Left cardiac atrium (tissue), 4 donors: Measurements from ENCODE around the gene P3H3. TPM values are rescaled to one million over a fixed set of nuclear protein-coding genes. Genes with fewer than 3 reads are reported as not detected.
"Not testable (repeated sequence)": the region's sequence is repeated elsewhere in the genome, so short reads cannot be mapped to it uniquely, and the experiment has no call there.

Experiments
- ATAC-seq, 2 donors: fragments of 200-7000 bp; cut with Tn5 transposase; one replicate each; pipeline ENCODE4 v1.9.1; 2020; ENCODE audit warnings: mild to moderate bottlenecking in 2 of 2, moderate library complexity in 2 of 2
- DNase-seq: peaks from one replicate; pipeline ENCODE4 v3.0.0-alpha.2; 2020
- intact Hi-C, 2 donors: fragments of 100-400 bp; cut with DNase I; formaldehyde crosslinking; loops; one replicate each; pipeline versions ENCODE4 v1.14.1 to v1.15.1; 2022 to 2023
- total RNA-seq, 2 donors: library from RNA; stranded (reverse); fragmentation: NEBNext Ultra II Directional; extraction: Animal tissue kit (Norgen Biotek cat#: 25700); gene quantifications; one replicate each; pipeline ENCODE4 v1.2.1, GENCODE V29; 2021
- donor health status: DM: no; HTN: yes; CAD: no.
- donor health status: DM: no; HTN: yes; CAD: no; lungs with severe emphysema.
- donor health status: DM: yes; HTN: yes; CAD: no.
- donor health status: Dilated cardiomyopathy.

Gene P3H3
- total RNA-seq, 2 donors from 2014 or later, result 13.2 to 22.3 TPM

DNA sequence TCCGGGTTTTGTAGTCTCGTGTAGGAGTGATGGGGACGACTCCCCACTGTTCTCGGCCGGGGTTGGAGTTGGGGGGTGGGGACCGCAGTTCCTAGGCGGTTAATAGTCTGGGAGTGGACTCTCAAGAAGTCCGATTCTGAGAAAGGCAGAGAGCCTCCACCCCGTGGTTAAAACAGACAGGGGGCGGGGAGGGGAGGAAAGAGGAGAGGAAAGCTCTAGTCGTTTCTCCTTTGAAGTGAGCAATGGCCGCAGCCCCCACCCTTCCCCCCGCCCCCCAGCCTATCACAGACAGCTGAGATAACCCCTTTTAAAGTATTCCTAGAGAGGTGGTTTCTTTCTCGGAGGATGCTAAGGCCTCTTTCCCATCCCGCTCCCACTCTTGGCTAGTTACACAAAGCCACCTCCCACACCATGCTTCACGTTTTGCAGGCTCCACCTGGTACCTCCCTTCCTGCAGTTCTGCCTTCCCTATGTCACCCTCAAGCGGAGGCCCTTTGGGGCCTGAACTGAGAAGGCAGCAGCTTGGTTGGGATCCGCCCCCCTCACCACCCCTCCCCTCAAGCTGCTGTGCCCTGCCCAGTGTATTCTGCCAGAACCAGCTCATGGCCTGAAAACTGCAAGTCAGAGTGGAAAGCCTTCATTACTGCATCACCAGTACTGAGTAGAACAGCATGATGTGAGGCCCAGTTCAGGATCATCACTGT, 24.6 kb downstream of the P3H3 start:
- intact Hi-C loops, result no loop called here
- DNase-seq, result peak; percentile 56
- ATAC-seq, result peak in 1 of 2 donors; percentile 0

DNA sequence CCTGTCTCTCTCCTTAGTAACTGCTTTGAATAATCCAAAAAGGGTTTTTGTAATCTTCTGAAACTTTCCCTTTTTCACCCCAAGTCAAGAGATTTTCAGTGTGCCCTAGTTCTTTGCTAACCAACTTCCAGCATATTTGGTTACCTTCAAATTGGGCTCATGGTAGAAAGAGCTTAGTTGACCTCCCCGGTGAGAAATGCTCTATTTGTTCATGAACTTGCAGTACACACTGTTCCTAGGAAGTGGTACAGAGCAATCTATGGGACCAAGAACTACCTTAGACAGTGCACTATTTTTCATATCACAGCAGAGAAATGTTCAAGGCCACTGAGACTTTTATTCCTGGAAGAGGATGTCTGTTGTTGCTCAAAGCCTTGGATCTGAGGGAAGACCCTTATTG, 25.4 kb downstream of the P3H3 start:
- ATAC-seq (no peak), DNase-seq (no peak)
- intact Hi-C loops, result no loop called here

GRCh38 chr12:6854036-6854435, 25.8 kb downstream of the P3H3 start:
- intact Hi-C loops, result no loop called here
- DNase-seq (no peak), ATAC-seq (no peak)

DNA sequence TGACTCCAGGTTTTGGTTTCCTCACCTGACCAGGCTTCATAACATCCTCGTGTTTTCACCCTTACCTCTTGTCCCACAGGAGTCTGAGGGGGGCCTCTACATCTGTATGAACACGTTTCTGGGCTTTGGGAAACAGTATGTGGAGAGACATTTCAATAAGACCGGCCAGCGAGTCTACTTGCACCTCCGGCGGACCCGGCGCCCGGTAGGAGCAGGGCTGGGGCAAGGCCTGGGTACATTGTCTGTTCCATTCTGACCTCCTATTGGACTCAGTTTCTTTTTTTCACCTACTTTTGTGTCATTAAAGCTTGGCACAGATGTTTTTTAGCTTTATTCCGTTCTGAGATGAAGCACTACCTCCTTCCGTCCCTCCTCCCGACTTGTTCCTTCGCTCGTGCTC, 27.1 kb downstream of the P3H3 start:
- ATAC-seq (no peak), DNase-seq (no peak)
- intact Hi-C loops, result no loop called here

- DNase-seq, result no peak
- intact Hi-C loops, result no loop called here
- no peak for ATAC-seq
Measured at GRCh38 chr12:6858799-6859198, 30.6 kb downstream of the P3H3 start.

GRCh38 chr12:6860116-6860515, 31.9 kb downstream of the P3H3 start:
- no peak for DNase-seq

DNA sequence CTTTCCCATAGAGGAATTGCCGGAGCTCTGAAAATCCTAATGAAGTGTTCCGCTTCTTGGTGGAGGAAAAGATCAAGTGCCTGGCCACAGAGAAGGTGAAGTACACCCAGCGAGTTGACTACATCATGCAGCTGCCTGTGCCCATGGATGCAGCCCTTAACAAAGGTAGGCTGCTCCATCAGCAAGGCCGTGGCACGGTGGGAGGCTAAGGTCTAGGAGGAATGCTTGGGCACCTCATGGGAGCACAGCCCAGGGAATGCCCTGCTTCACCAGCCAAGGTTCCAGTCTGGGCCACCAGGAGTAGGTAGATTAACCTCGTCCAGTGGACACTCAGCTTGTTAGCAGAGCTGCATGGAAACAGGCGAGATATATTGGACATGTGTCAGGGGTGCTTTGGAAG, 32.7 kb downstream of the P3H3 start:
- no peak for ATAC-seq
- DNase-seq, result no peak
- intact Hi-C loops, result no loop called here

More at GRCh38 chr12:6860116-6860515, 31.9 kb downstream of the P3H3 start:
- no peak for ATAC-seq
- intact Hi-C loops, result no loop called here

DNA sequence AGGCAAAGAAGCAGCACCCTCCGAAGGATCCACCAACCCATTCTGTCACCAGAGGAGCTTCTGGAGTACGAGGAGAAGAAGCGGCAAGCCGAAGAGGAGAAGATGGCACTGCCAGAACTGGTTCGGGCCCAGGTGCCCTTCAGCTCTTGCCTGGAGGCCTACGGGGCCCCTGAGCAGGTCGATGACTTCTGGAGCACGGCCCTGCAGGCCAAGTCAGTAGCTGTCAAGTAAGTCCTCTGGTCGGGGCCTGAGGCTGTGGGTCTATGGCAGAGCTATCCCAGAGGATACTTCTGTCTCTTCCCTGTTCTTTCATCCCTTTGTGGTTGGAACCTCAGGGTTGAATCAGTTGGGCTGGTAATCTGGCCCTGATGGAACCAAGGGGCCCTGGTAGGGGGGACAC, 33.2 kb downstream of the P3H3 start:
- intact Hi-C loops, result no loop called here
- ATAC-seq (no peak), DNase-seq (no peak)

DNA sequence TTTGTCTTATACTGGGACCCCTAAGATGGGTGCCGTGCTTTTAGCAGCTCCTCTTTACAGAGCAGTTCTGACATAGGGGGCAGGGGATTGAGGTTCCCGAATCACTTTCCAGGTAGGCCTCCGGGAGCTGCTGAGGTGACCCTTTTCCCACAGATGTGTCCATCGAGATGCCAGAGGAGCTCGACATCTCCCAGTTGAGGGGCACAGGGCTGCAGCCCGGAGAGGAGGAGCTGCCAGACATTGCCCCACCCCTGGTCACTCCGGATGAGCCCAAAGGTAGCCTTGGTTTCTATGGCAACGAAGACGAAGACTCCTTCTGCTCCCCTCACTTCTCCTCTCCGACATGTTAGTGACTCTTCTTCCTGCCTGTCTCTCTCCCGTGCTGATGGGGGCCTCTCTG, 34.8 kb downstream of the P3H3 start:
- DNase-seq, result no peak
- no peak for ATAC-seq
- intact Hi-C loops, result no loop called here

DNA sequence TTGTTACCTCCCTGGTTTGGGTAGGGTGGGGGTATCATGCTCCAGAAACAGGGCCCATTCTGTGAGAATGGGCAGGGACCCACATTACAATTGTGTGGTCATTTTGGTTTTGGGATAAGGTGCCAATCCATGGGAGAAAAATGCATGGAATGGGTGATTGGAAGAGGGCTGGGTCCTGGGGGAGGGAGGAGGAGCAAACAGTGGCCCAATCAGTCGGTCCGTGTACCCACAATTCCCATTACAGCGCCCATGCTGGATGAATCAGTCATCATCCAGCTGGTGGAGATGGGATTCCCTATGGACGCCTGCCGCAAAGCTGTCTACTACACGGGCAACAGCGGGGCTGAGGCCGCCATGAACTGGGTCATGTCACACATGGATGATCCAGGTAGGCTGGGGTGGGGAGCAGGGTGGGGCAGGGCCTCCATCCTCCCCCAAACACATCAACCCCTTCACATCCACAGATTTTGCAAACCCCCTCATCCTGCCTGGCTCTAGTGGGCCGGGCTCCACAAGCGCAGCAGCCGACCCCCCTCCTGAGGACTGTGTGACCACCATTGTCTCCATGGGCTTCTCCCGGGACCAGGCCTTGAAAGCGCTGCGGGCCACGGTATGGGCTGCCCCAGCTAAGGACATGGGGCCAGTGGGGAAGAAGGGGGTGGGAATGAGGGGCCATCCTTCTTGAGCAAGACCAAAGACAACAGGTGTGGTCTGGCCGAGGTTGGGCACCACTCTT, 35.5 kb downstream of the P3H3 start:
- DNase-seq (no peak), ATAC-seq (no peak)
- intact Hi-C loops, result no loop called here

DNA sequence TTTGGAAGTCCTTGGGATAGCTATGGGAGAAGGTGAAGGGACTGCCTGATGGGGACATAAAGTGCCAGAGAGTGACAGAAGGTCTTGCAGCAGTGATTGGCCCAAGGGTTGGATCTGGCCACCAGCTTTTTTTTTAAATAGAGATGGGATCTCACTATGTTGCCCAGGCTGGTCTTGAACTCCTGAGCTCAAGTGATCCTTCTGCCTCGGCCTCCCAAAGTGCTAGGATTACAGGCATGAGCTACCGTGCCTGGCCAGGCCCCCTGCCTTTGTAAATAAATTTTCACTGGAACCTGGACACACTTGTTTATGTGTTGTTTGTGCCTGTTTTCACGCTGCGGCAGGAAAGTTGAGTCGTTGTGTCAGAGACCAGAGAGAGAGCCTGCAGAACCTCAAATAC, 37.1 kb downstream of the P3H3 start:
- DNase-seq, intact Hi-C loops, ATAC-seq: not testable (repeated sequence)

GRCh38 chr12:6866163-6866919, 38.1 kb downstream of the P3H3 start:
- intact Hi-C loops, result no loop called here
- ATAC-seq (no peak), DNase-seq (no peak)

DNA sequence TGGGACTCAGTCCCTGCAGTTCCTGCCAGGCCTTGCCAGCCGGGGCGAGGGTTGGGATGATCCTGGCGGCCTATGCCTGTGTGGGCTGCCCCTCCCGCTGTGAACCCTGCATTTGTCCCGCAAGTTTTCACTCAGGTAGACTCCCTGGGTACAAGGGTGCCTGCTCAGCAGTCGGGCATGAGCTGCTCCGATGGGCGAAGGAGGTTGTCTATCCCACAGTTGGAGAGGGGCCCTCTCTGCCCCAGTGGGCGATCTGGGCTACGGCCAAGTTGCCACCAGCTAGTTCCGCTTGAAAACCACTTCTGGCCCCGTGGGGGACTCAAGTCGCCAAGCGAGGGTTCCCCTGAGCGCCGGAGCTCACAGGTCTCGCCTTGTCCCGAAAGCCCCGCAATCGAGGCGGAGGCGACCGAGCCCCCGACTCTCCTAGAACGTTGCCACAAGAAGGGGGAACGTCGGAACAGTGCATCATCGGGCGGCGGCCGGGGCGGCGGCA, 38.8 kb downstream of the P3H3 start:
- peak; percentile 5 to 23 for ATAC-seq
- intact Hi-C loops, result no loop called here
- DNase-seq, result no peak

DNA sequence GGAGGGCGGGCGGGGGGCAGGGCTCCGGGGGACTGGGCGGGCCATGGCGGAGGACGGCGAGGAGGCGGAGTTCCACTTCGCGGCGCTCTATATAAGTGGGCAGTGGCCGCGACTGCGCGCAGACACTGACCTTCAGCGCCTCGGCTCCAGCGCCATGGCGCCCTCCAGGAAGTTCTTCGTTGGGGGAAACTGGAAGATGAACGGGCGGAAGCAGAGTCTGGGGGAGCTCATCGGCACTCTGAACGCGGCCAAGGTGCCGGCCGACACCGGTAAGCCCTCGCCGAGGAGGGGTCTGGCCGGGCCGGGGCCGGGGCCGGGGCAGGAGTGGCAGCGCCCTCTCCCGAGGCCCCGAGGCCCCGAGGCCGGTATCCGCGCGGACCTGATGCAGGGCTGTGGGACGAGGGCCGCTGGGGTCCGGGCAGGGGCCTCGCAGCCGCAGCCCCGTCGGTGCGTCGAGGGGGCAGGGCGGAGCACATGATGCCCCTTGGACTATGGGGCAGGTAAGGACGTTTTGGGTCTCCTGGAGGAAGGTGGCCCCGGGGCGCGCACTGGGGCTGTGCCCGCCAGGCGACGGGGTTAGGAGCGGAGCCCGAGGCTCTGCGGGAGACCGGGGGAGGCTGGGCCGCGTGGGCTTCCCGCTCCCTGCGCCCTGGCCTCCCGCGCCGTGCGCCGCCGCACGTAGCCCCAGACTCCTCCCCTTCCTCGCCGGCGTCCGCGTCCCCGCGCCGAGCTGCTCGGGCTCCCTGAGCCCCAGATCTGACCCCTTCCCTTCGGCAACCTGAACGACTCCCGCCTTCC, 39.4 kb downstream of the P3H3 start, which contains the start of gene TPI1:
TSS of gene TPI1 (plus strand) at position 119 of the 798 bp plus-strand sequence. CDS start at position 155, 36 bp downstream.
- DNase-seq, result peak; percentile 88
- intact Hi-C loops, result no loop called here
- ATAC-seq, result peak; percentile 87 to 92

DNA sequence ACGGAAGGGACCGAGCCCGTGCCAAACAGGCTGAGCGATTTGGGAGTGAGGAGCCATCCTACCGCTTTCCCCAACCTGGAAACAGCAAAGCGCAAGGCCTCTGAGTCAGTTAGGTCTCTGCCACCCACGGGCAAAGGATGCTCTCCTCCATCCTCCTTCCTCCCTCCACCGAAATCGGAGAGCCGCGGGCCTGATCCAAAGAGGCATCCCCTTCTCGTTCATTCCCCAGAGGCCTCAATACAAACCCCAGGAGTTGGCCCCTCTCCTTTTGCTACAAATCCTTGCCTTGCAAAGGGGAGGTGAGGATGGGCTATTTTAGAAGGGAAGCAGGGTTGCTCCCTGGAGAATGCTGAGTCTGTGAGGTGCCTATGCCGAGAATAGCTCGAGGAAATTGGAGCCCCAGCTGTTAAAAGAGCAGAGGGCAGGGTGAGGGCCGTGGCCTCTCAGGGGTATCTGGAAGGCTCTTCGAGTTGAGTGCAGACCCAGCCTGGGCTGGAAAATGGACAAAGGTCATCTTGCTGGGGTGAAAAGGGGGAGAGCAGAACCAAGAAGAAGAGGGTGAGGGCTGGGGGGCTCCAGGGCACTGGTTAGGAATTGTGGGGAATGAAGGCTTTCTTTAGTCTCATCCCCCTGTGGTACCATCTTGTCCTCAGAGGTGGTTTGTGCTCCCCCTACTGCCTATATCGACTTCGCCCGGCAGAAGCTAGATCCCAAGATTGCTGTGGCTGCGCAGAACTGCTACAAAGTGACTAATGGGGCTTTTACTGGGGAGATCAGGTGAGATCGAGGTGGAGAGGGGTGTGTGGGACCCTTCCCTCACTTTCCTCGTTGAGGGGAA, 40.2 kb downstream of the P3H3 start:
- DNase-seq (no peak), ATAC-seq (peak in 1 of 2 donors; percentile 1)
- intact Hi-C loops, result no loop called here

DNA sequence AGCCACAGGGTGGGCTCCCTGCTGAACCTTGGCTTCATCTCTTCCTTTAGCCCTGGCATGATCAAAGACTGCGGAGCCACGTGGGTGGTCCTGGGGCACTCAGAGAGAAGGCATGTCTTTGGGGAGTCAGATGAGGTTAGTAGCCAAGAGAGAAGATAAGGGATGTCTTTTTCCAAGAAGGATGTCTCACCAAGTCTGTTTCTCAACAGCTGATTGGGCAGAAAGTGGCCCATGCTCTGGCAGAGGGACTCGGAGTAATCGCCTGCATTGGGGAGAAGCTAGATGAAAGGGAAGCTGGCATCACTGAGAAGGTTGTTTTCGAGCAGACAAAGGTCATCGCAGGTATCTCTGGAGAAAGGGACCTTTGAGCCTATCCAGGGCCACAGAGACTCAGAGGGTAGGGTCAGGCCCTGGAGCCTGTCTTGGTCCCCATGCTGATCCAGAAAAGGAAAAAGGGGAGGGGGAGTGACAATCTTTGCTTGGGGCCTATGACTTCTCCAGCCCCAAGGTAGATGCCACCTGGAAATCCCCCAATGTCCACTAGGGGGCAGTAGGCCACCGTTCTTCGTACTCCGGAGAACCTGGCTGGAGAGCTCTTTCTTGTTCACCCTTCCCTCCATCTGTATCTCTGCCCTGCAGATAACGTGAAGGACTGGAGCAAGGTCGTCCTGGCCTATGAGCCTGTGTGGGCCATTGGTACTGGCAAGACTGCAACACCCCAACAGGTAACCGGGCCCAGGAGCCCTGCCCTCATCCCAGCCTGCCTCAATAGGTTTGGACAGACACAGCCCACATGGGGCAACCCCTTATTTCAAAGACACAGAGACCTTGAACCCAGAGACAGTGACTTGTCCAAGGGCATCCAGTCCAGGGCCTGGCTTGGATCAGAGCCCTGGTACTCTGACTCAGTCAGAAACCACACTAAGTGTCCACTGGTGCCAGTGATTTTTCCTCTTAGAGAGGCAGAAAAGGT, 41.1 kb downstream of the P3H3 start:
- DNase-seq (peak; percentile 75), ATAC-seq (no peak)
- intact Hi-C loops, result no loop called here

DNA sequence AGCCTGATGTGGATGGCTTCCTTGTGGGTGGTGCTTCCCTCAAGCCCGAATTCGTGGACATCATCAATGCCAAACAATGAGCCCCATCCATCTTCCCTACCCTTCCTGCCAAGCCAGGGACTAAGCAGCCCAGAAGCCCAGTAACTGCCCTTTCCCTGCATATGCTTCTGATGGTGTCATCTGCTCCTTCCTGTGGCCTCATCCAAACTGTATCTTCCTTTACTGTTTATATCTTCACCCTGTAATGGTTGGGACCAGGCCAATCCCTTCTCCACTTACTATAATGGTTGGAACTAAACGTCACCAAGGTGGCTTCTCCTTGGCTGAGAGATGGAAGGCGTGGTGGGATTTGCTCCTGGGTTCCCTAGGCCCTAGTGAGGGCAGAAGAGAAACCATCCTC, 42.1 kb downstream of the P3H3 start:
- ATAC-seq, DNase-seq, intact Hi-C loops: not testable (repeated sequence)
